Motor neuron (in vitro differentiated cells): ENCODE results near the gene EMX1. TPM values are rescaled to one million over a fixed set of nuclear protein-coding genes. Genes with fewer than 3 reads are reported as not detected.

ENCODE experiments used
- ATAC-seq, 8 experiments: fragments of 200-7000 bp; cut with Tn5 transposase; replicated peaks in 6 of 8; 2 replicates each; pipeline ENCODE4 v1.8.0; 2021; ENCODE audit warnings: mild to moderate bottlenecking in 8 of 8, moderate library complexity in 8 of 8
- H3K27ac ChIP-seq, 2 donors: fragments of 250-450 bp; sonication (Bioruptor Pico); 2 replicates each; pipeline ENCODE4 v1.9.0; 2021; ENCODE audit warnings: antibody characterized with exemption in 2 of 2, mild to moderate bottlenecking in 2 of 2, moderate library complexity in 1 of 2
- H3K4me1 ChIP-seq, 2 donors: fragments of 250-450 bp; sonication (Bioruptor Pico); replicated peaks in 1 of 2; 2 replicates each; pipeline ENCODE4 v1.6.1; 2021; ENCODE audit warnings: antibody characterized with exemption in 2 of 2, mild to moderate bottlenecking in 2 of 2, moderate library complexity in 1 of 2
- H3K4me3 ChIP-seq, 5 donors: fragments of 250-450 bp; sonication (Bioruptor Pico); 2 replicates each; pipeline ENCODE4 v1.9.0; 2021; ENCODE audit warnings: antibody characterized with exemption in 5 of 5, mild to moderate bottlenecking in 5 of 5, moderate library complexity in 4 of 5
- WGBS, 10 experiments: fragments of 450-650 bp; shearing (Covaris generic); methylation state at CpG; one replicate each; pipeline ENCODE4 v1.0.0; 2022; 5-methylcytosine and 5-hydroxymethylcytosine counted together
- in situ Hi-C, 9 experiments: fragments of 400-800 bp; cut with MboI; loops; one replicate each; pipeline ENCODE4 v1.15.0; 2021; ENCODE audit warnings: low sequenced_read_pairs in 9 of 9, low pct_unique_long_range_greater_than_20kb in 2 of 9; ENCODE audit not compliant: unreplicated experiment in 9 of 9
- total RNA-seq, 8 experiments: library from RNA; unstranded; fragments of 300-600 nt; gene quantifications; 2 replicates each; pipeline versions ENCODE4 v1.2.3 to v1.2.4, GENCODE V29; 2022

Gene EMX1
- total RNA-seq, 8 experiments from 2014 or later = 0.11 to 2.6 (median 0.62) TPM

DNA sequence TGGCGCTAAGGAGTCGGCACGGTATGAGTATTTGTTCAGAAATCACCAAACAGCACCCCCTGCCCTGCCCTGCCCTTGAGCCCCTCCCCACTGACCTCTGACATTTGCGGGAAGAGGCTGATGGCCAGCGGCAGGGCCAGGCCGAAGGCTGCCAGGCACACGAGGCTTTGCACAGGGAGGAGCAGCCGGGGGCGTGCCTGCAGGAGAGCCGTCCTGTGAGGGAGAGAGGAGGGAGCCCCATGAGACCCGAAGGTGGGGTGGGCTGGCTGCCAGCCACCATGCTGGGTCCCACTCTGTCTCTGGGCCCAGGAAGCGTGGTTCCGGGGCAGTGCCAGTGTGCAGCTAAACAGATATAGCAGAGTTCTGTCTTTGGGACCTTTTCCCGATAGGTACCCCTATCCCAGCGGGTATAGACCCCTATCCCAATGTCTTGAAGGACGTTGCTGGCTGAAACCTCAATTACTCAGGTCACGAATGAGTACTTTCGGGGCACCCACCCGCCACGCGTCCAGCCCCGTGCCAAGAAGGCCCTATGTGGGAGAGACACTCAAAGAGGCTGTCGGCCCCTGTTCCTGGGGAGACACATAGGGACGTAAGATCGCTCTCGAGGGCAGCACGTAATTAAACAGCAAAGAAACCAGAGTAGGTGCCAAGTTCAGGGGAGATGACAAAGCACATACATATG, 43.9 kb downstream of the EMX1 start:
- peaks cover 0 to 4% of the 10 kb centered on the region in 2 donors for H3K4me1 ChIP-seq
- H3K27ac ChIP-seq = no peak overlapping the region
- in situ Hi-C loops = no loop called here
- 53 to 100% (median 96%) methylated on average over 1 to 9 of the region's 27 CpGs; no CpG with 5 or more reads in 4 of the 10 experiments for WGBS, 10 experiments
- ATAC-seq = no peak
- H3K4me3 ChIP-seq = no peak overlapping the region

DNA sequence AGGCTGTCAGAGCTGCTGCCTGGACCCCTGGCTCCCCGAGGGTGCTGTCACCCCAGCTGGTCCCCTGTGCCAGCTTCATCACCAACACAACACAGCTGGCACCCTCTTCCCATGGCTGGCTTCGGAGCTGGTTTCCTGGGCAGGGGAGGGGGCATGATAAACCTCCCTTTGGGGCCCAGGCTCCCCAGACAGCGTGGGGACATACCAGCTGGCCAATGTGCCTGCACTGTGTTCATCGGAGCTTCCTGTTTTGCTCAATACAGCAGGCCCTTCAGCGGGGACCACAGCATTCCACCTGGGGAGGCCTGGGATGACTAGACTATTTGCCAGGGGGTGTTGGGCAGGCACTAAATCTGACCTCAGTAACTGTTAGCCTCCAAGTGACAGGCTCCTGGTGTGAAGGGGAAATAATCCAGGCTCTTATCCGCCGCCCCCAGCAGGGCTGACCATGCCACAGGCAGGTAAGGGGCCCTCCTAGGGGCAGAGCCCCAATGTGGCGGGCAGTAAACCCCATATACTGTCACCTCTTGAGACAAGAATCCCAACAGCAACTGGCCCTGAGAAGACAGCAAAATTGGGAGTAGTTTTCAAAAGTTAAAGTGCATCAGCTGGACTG, 44.6 kb downstream of the EMX1 start:
- ATAC-seq = no peak
- in situ Hi-C loops = no loop called here
- no peak overlapping the region for H3K27ac ChIP-seq
- WGBS, 10 experiments = 95 to 100% (median 100%) methylated on average over 1 to 3 of the region's 8 CpGs; no CpG with 5 or more reads in 7 of the 10 experiments
- H3K4me1 ChIP-seq = peaks cover 0 to 3% of the 10 kb centered on the region in 2 donors
- H3K4me3 ChIP-seq = no peak overlapping the region

DNA sequence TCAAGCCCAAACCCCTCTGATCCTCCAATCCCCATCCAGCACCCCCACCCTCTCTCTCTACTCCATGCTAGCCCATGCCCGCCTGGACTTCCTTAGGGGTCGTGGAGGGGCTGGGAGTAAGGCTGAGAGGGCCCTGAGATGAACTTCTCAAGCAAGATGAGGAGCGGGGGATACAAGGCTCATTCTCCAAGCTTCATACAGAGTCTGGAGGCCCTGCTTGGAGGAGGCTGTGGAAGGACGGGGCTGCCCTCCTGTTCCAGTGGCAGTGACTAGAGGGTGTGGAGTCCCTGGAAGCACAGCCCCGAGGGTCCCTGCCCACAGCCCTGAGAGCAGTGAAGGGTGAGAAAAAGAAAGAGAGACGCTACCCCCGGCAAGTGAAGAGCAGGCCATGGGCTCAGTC, 45.6 kb downstream of the EMX1 start:
- Histone ChIP-seq H3K4me3 (no peak overlapping the region), H3K4me1 (peaks cover 0 to 3% of the 10 kb centered on the region in 2 donors), H3K27ac (no peak overlapping the region)
- ATAC-seq = peak in 1 of 8 experiments; percentile 25
- 24% methylated on average over 3 of the region's 7 CpGs; no CpG with 5 or more reads in 9 of the 10 experiments for WGBS, 10 experiments
- in situ Hi-C loops = no loop called here

DNA sequence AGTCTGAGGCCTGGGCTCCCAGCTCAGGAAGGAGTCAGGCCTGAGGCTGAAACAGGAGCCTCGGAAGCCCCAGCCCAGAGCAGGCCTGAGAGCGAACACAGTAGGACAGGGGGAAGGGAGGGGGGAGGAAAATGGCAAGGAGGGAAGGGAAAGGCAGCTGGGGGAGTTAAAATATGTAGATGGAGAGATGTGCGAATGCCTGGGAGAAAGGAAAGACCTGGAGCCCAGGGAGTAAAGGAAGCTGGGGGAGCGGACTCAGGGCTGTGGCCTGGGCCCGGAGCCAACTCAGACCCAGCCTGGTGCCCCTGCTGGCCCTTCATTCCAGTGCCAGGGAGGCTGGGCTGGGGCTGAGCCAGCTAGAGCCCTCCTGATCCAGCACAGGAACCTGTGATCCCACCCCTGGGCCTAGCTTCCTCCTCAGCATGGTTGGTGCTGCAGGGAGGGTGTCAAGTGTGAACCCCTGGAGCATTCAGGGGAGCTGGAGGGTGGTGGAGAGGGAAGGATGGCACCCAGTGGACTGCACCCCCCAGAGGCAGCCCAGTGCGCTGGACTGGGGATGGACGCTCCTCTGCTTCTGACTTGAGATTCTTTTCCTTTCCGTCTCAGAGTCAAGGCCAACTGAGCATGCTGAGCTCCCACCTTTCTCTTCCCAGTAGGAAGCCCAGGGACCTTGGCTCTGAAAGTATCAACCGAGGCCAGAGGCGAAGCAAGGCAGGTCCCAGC, 46.3 kb downstream of the EMX1 start:
- H3K27ac ChIP-seq = no peak overlapping the region
- 60 to 96% methylated on average over 2 to 4 of the region's 10 CpGs; no CpG with 5 or more reads in 8 of the 10 experiments for WGBS, 10 experiments
- ATAC-seq = peak in 7 of 8 experiments; percentile 23 to 94 (median 72)
- in situ Hi-C loops = no loop called here
- peaks cover 0 to 3% of the 10 kb centered on the region in 2 donors for H3K4me1 ChIP-seq
- no peak overlapping the region for H3K4me3 ChIP-seq

DNA sequence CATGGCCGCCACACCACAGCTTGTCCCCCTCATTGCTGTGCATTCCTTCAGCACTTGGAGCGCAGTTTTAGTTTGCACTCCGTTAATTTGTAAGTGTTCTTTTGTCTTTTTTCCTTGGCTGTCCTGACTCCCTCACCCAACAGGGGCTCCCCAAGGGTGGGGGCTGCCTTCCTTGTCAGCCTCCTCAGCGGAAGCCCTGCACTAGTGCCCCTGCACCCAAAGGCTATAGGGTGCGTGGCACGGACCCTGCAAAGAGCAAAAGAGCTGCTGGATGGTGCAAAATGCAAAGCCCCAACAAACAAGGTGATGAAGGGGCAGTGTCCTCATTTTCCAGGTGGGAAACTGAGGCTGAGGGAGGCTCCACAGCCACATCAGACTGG, 46.8 kb downstream of the EMX1 start:
- no peak overlapping the region for H3K4me3 ChIP-seq
- in situ Hi-C loops = no loop called here
- H3K4me1 ChIP-seq = peaks cover 0 to 3% of the 10 kb centered on the region in 2 donors
- H3K27ac ChIP-seq = no peak overlapping the region
- WGBS, 10 experiments = 64 to 100% (median 84%) methylated on average over 2 to 5 of the region's 6 CpGs; no CpG with 5 or more reads in 6 of the 10 experiments
- no peak for ATAC-seq

DNA sequence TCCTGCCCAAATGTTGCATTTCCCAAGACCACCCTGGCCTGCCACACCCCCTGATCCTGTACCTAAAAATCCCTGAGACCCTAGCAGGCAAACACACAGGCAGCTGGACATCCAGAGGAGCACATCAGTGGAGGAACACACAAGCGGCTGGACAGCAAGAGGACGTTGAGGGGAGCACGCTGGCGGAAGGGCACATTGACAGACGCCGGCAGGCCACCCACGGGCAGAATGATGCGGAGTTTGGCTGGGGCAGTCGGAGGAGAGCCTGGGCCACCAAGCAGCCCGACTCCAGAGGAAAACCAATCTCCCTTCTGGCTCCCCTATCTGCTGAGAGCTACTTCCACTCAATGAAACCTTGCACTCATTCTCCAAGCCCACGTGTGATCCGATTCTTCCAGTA, 47.7 kb downstream of the EMX1 start:
- Histone ChIP-seq H3K4me3 (no peak overlapping the region), H3K27ac (no peak overlapping the region), H3K4me1 (peaks cover 0 to 3% of the 10 kb centered on the region in 2 donors)
- ATAC-seq = no peak
- in situ Hi-C loops = no loop called here
- 75 to 100% (median 78%) methylated on average over 2 to 5 of the region's 12 CpGs; no CpG with 5 or more reads in 7 of the 10 experiments for WGBS, 10 experiments

DNA sequence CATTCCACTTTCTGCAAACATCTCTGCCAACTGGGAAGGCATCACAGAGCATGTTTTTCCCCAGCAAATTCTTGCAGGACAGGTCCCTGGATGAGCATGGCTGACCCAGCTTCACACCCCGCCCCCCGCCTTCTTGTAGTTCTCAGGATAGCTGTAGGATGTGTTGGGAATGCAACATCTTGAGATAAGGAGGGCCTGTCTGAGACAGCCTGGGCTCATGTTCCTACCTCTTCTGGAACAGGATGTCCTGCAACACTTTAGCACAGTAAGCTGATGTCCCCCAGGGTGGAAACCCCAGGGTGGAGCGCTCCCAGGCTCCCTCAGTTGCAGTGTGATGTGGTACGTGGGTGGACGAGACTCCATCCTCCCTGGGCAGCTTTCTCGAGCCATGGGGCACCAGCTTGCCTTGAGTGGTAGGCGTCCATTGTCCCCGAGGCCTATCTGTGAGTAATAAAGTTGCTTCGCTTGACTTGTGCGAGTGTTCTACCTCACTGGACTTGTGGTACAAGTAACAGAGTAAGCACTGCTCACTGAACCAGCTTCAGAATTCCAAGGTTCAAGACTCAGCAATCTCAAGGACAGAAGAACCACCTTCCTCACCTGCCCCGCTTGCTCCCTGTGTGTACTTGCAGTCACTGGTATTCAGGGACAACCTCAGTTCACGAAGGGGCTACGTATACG, 48.6 kb downstream of the EMX1 start:
- WGBS, 10 experiments = 82 to 100% (median 91%) methylated on average over 4 to 9 of the region's 14 CpGs; no CpG with 5 or more reads in 4 of the 10 experiments
- no peak overlapping the region for H3K4me3 ChIP-seq
- H3K4me1 ChIP-seq = peaks cover 0 to 3% of the 10 kb centered on the region in 2 donors
- no peak overlapping the region for H3K27ac ChIP-seq
- in situ Hi-C loops = no loop called here
- ATAC-seq = no peak

DNA sequence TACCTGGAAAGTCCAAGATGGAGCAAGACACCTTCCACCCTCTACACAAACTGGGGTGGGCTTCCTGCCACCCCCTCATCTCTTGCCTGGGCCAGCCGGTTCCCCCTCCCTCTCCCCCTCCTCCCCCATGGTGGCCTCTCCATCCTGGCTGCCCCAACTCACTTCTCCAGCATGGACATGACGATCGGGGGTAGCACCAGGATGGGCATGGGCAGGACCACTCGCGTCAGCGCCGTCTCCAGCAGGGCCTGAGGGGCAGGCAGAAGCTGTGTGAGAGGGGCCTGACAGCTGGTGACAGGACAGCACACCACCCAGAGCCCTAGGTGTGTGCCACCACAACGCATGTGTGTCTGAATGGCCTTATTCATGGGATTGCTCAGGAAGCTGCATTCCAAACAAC, 51.0 kb downstream of the EMX1 start:
- Histone ChIP-seq H3K27ac (no peak overlapping the region), H3K4me3 (no peak overlapping the region), H3K4me1 (peaks cover 0 to under 1% of the 10 kb centered on the region in 2 donors)
- in situ Hi-C loops = no loop called here
- WGBS, 10 experiments = 75 to 100% (median 88%) methylated on average over 1 to 4 of the region's 8 CpGs; no CpG with 5 or more reads in 6 of the 10 experiments
- no peak for ATAC-seq

DNA sequence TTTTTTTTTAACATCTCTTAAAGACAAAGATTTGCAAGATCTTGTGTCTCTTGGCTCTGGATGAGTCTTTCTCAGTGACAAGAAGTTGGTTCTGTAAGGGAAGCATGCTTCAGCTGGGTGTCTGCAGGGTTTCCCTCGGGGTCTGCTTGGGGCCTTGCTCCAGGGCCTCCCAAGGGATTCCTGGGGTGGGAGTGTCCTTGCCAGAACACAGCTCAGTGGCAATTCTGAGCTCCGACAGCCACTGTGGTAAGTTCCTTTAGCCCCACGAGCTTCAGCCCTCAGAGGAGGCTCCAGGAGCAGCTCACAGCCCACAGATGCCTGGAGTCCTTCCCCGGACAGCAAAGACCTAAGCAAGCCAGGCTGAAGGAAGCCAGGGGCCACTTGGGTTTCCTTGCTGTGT, 52.4 kb downstream of the EMX1 start:
- in situ Hi-C loops = no loop called here
- WGBS, 10 experiments = 62 to 100% methylated on average over 1 to 2 of the region's 4 CpGs; no CpG with 5 or more reads in 8 of the 10 experiments
- peaks cover 3 to 6% of the 10 kb centered on the region in 2 donors for H3K4me1 ChIP-seq
- no peak overlapping the region for H3K4me3 ChIP-seq
- no peak overlapping the region for H3K27ac ChIP-seq
- no peak for ATAC-seq

DNA sequence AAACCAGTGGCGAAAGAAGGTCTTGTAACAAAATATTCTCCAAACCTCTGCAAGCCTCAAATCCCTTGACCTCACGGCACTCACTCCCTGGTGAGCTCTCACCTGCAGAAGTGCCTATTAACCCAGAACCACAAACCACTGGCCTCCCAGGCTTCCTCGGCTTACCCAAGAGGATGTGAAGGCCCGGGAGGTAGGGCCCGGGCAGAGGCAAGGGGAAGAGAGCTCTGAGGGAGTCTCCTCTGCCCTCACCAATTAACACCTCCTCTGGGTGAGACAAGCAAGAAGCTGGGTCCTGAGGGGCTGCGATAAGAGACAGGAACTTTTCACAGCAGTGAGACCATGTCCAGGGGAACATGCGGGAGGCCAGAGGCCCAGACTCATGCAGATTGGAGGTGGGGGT, 53.7 kb downstream of the EMX1 start:
- no peak overlapping the region for H3K27ac ChIP-seq
- in situ Hi-C loops = no loop called here
- 73 to 100% (median 100%) methylated on average over 1 to 3 of the region's 7 CpGs; no CpG with 5 or more reads in 3 of the 10 experiments for WGBS, 10 experiments

DNA sequence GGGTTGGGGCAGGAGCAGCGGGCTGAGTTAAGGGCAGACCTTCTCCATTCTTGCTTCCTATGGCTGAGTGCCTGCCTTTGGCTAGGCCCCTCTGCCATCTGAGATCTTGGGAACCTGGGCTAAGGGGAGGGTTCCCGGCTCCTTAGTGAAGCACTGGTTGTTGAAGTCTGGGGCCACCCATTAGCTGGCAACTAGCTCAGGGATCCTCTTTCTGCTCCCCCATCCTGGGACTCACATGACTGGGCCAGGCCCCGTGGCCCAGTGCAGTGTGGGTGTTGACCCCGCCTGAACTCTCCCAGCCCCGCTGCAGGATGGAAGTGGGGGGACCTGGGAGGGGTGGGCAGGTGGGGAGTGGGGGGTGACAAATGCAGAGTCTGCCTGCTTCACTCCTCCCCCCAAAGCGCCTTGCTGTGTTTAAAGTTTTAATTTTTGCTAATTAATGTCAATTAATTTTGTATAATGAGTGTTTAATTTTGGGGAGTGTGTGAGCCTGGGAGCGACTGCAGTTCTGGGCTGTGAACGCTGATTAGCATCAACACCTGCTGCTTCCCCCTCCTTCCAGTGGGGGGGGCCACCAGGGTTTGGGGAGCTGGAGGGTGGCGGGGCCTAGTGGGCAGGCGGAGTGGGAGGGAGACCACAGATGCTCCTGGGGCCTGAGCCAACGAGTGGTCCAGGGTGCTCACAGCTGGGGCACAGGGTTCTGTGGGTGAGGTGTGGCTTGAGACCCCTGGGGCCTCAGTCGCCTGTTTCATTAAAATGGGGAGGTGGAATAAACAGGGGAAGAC, 55.2 kb downstream of the EMX1 start:
- in situ Hi-C loops = no loop called here
- ATAC-seq = no peak
- H3K4me3 ChIP-seq = no peak overlapping the region
- H3K4me1 ChIP-seq = peaks cover 12 to 16% of the 10 kb centered on the region in 2 donors
- H3K27ac ChIP-seq = no peak overlapping the region
- 80 to 100% (median 100%) methylated on average over 1 of the region's 12 CpGs; no CpG with 5 or more reads in 7 of the 10 experiments for WGBS, 10 experiments

More for the DNA sequence above, 53.7 kb downstream of the EMX1 start:
- no peak overlapping the region for H3K4me3 ChIP-seq
- ATAC-seq = no peak
- H3K4me1 ChIP-seq = peaks cover 12 to 16% of the 10 kb centered on the region in 2 donors

DNA sequence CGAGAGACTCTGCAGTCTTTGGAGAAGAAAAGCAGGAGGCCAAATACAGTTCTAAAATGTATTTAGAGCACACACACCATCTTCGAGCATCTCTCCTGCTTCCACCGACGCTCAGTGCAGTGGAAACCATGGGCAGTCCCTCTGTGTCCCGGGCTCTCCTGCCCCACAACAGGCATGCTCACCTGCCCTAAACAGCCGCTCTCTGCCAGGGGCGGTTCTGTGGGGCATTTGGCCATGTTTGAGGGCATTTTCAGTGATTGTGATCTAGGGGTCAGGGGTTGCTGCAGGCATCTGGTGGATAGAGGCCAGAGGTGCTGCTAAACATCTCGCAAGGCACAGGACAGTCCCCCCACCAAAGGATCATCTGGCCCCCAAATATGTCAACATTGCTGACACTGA, 55.8 kb downstream of the EMX1 start:
- ATAC-seq = no peak
- Histone ChIP-seq H3K4me1 (peaks cover 12 to 16% of the 10 kb centered on the region in 2 donors), H3K27ac (no peak overlapping the region), H3K4me3 (no peak overlapping the region)
- in situ Hi-C loops = no loop called here
- WGBS, 10 experiments = 71 to 80% methylated on average over 1 to 2 of the region's 8 CpGs; no CpG with 5 or more reads in 8 of the 10 experiments
